WTC11 (cell line): Measurements from ENCODE around the gene NMBR. TPM values are rescaled to one million over a fixed set of nuclear protein-coding genes. Genes with fewer than 3 reads are reported as not detected.
A peak's percentile ranks its signal among the peaks of the same experiment; 100 is the strongest.
"Not testable (repeated sequence)": the region's sequence is repeated elsewhere in the genome, so short reads cannot be mapped to it uniquely, and the experiment has no call there.

Experiments
- ATAC-seq: fragments of 200-7000 bp; cut with Tn5 transposase; 2 replicates; pipeline ENCODE4 v1.10.0; 2021; ENCODE audit warnings: mild to moderate bottlenecking, moderate library complexity
- CTCF ChIA-PET: fragments of 300-600 bp; sonication (Branson Sonifier 250); formaldehyde crosslinking; loops from one replicate; lab custom pipeline; 2021; ENCODE audit warnings: antibody characterized with exemption; lab: Charles Lee
- POLR2A ChIA-PET: fragments of 350-600 bp; sonication (Branson Sonifier 250); formaldehyde crosslinking; loops from one replicate; lab custom pipeline; 2021; ENCODE audit warnings: antibody characterized with exemption; lab: Charles Lee
- DNase-seq: peaks from one replicate; pipeline ENCODE4 v3.0.0; 2021; ENCODE audit warnings: low spot score
- H3K27ac Mint-ChIP-seq: 2 replicates; pipeline ENCODE4 v1.8.0; 2021; ENCODE audit warnings: mixed read lengths
- H3K27me3 Mint-ChIP-seq: 2 replicates; pipeline ENCODE4 v1.8.0; 2021; ENCODE audit warnings: low read depth, mild to moderate bottlenecking, moderate library complexity, mixed read lengths
- H3K36me3 Mint-ChIP-seq: 2 replicates; pipeline ENCODE4 v1.8.0; 2021; ENCODE audit warnings: mixed read lengths
- H3K4me1 Mint-ChIP-seq: 2 replicates; pipeline ENCODE4 v1.8.0; 2022; ENCODE audit warnings: mixed read lengths
- H3K4me3 Mint-ChIP-seq: 2 replicates; pipeline ENCODE4 v1.8.0; 2021; ENCODE audit warnings: mild to moderate bottlenecking, moderate library complexity, mixed read lengths
- H3K9me3 Mint-ChIP-seq: 2 replicates; pipeline ENCODE4 v1.8.0; 2021; ENCODE audit warnings: mixed read lengths
- AR ChIP-seq: fragments of 250-450 bp; sonication (Bioruptor Pico); IDR thresholded peaks from 2 replicates; pipeline ENCODE4 v1.9.0; 2021; ENCODE audit warnings: mild to moderate bottlenecking
- CBFB ChIP-seq: sonication (generic); formaldehyde crosslinking; IDR thresholded peaks from 2 replicates; pipeline ENCODE4 v1.8.1; 2022; ENCODE audit warnings: mild to moderate bottlenecking, low read depth, missing genetic modification reagents
- CREM ChIP-seq: sonication (generic); formaldehyde crosslinking; IDR thresholded peaks from 2 replicates; pipeline ENCODE4 v1.8.1; 2022; ENCODE audit warnings: mild to moderate bottlenecking, missing genetic modification reagents, moderate library complexity
- CTCF ChIP-seq: fragments of 200-600 bp; IDR thresholded peaks from 2 replicates; pipeline ENCODE4 v1.8.0; 2022; ENCODE audit warnings: antibody characterized with exemption
- ERG ChIP-seq: fragments of 250-450 bp; sonication (Bioruptor Pico); IDR thresholded peaks from 2 replicates; pipeline ENCODE4 v1.8.0; 2021; ENCODE audit warnings: mild to moderate bottlenecking
- ETV6 ChIP-seq: sonication (generic); formaldehyde crosslinking; IDR thresholded peaks from 2 replicates; pipeline ENCODE4 v1.8.1; 2022; ENCODE audit warnings: mild to moderate bottlenecking, missing genetic modification reagents
- GABPB1 ChIP-seq: sonication (generic); formaldehyde crosslinking; IDR thresholded peaks from 2 replicates; pipeline ENCODE4 v1.8.1; 2023; ENCODE audit warnings: mild to moderate bottlenecking, missing genetic modification reagents
- JAZF1 ChIP-seq: fragments of 250-450 bp; sonication (Bioruptor Pico); IDR thresholded peaks from 2 replicates; pipeline ENCODE4 v1.9.0; 2021; ENCODE audit warnings: moderate library complexity, mild to moderate bottlenecking, inconsistent platforms
- MAX ChIP-seq: sonication (generic); formaldehyde crosslinking; IDR thresholded peaks from 2 replicates; pipeline ENCODE4 v1.8.0; 2022; ENCODE audit warnings: mild to moderate bottlenecking, missing genetic modification reagents
- MLX ChIP-seq: sonication (generic); formaldehyde crosslinking; IDR thresholded peaks from 2 replicates; pipeline ENCODE4 v1.8.1; 2023; ENCODE audit warnings: mild to moderate bottlenecking, missing genetic modification reagents, moderate library complexity
- RELA ChIP-seq: sonication (generic); formaldehyde crosslinking; IDR thresholded peaks from 2 replicates; pipeline ENCODE4 v1.8.1; 2022; ENCODE audit warnings: missing genetic modification reagents, mild to moderate bottlenecking, borderline replicate concordance
- SP1 ChIP-seq: sonication (generic); formaldehyde crosslinking; conservative IDR thresholded peaks from 2 replicates; pipeline ENCODE4 v1.8.1; 2022; ENCODE audit warnings: missing genetic modification reagents
- ZBTB21 ChIP-seq: sonication (generic); formaldehyde crosslinking; IDR thresholded peaks from 2 replicates; pipeline ENCODE4 v1.8.1; 2023; ENCODE audit warnings: mild to moderate bottlenecking, missing genetic modification reagents, borderline replicate concordance
- ZNF263 ChIP-seq: sonication (generic); formaldehyde crosslinking; IDR thresholded peaks from 2 replicates; pipeline ENCODE4 v1.8.1; 2022; ENCODE audit warnings: low read depth, mild to moderate bottlenecking, moderate library complexity, missing genetic modification reagents
- ZNF425 ChIP-seq: fragments of 250-450 bp; sonication (Bioruptor Pico); conservative IDR thresholded peaks from 2 replicates; pipeline ENCODE4 v1.9.0; 2021; ENCODE audit warnings: mild to moderate bottlenecking
- total RNA-seq: library from RNA; stranded (reverse); gene quantifications from 3 replicates; pipeline ENCODE4 v1.2.3, GENCODE V29; 2021

NMBR gene
- total RNA-seq, 1 experiment from 2014 or later: not detected

- no peaks in the 10 kb centered on the region for H3K9me3 Mint-ChIP-seq
- ATAC-seq: no peak
- POLR2A ChIA-PET: no interaction called here
- H3K4me1 Mint-ChIP-seq: peaks cover 17% of the 10 kb centered on the region
- H3K4me3 Mint-ChIP-seq: no peak overlapping the region
- no peak for TF ChIP-seq ZNF425 (CRISPR knock-in tag)
- TF ChIP-seq ZBTB21 (CRISPR knock-in tag): no peak
- TF ChIP-seq CBFB: no peak
- no peak for TF ChIP-seq MLX
- TF ChIP-seq ERG (CRISPR knock-in tag): no peak
- no peak for TF ChIP-seq JAZF1 (CRISPR knock-in tag)
- TF ChIP-seq GABPB1: no peak
- TF ChIP-seq SP1 (CRISPR knock-in tag): no peak
- TF ChIP-seq RELA (CRISPR knock-in tag): no peak
- TF ChIP-seq, all 79 proteins: peak for 0
- Mint-ChIP-seq H3K27me3 (no peaks in the 10 kb centered on the region), H3K27ac (no peak overlapping the region), H3K36me3 (peaks cover 7% of the 10 kb centered on the region; the same call in 1 of the 2 replicates)
- no peak for DNase-seq
- CTCF ChIA-PET: no interaction called here
Measured at GRCh38 chr6:142162780-142163179, 15.9 kb upstream of the NMBR start.

- H3K4me3 Mint-ChIP-seq, H3K36me3 Mint-ChIP-seq, H3K27me3 Mint-ChIP-seq, DNase-seq, H3K9me3 Mint-ChIP-seq, POLR2A ChIA-PET, ATAC-seq: not testable (repeated sequence)
- peak; percentile 22; the same call in 1 of the 2 replicates for TF ChIP-seq CTCF
- H3K4me1 Mint-ChIP-seq: peaks cover 44% of the 10 kb centered on the region
- H3K27ac Mint-ChIP-seq: peak overlapping the region; percentile 97; the same call in 1 of the 2 replicates
- CTCF ChIA-PET: interaction anchor here (1.0 to 2.5 kb wide), 14 partner anchors 8 to 318 kb away, joined by 3 to 34 read pairs (median 7); partner anchors contain the start of genes NMBR and VTA1
Measured at GRCh38 chr6:142156758-142157068, 9.8 kb upstream of the NMBR start.

- Mint-ChIP-seq H3K4me3 (peak overlapping the region; percentile 52), H3K36me3 (no peaks in the 10 kb centered on the region), H3K27me3 (no peaks in the 10 kb centered on the region), H3K9me3 (no peaks in the 10 kb centered on the region), H3K4me1 (peaks cover 44% of the 10 kb centered on the region), H3K27ac (peak overlapping the region; percentile 97)
- ChIA-PET CTCF (interaction anchor here (0.8 to 2.5 kb wide), 17 partner anchors 9 to 319 kb away, joined by 3 to 34 read pairs (median 4); partner anchors contain the start of genes NMBR and VTA1), POLR2A (no interaction called here)
- no peak for TF ChIP-seq MAX
- TF ChIP-seq ZNF263: no peak
- peak; percentile 41; the same call in 1 of the 2 replicates for TF ChIP-seq CTCF
- TF ChIP-seq AR: no peak
- TF ChIP-seq ETV6: no peak
- 0 out of 2 replicates have a peak, but pooled peaks have one; percentile 18 for TF ChIP-seq SP1 (CRISPR knock-in tag)
- TF ChIP-seq CREM (CRISPR knock-in tag): no peak
- no peak for TF ChIP-seq GABPB1
- TF ChIP-seq ZNF425 (CRISPR knock-in tag): no peak
- ATAC-seq (peak; percentile 93), DNase-seq (no peak)
Measured at GRCh38 chr6:142155895-142156757, 9.2 kb upstream of the NMBR start.
